NT2/D1 (cell line): ENCODE data around the gene RNF138.
"Not testable (repeated sequence)": the region's sequence is repeated elsewhere in the genome, so short reads cannot be mapped to it uniquely, and the experiment has no call there.

ENCODE experiments used
- DNase-seq: peaks from one replicate; pipeline ENCODE4 v3.0.0-alpha.2; 2011; ENCODE audit warnings: low read depth, low spot score
- H3K27me3 ChIP-seq: 2 replicates; pipeline ENCODE4 v1.6.0; 2011; ENCODE audit warnings: mild to moderate bottlenecking; ENCODE audit not compliant: insufficient read length, insufficient read depth
- H3K36me3 ChIP-seq: 2 replicates; pipeline ENCODE4 v1.6.1; 2011; ENCODE audit warnings: mild to moderate bottlenecking, low read length, mixed read lengths; ENCODE audit not compliant: insufficient read depth, insufficient read length
- H3K4me1 ChIP-seq: 2 replicates; pipeline ENCODE4 v1.5.1; 2011; ENCODE audit not compliant: insufficient read depth, insufficient read length
- H3K4me3 ChIP-seq: 2 replicates; pipeline ENCODE4 v1.5.1; 2011; ENCODE audit warnings: low read depth; ENCODE audit not compliant: insufficient read length
- H3K9ac ChIP-seq: 2 replicates; pipeline ENCODE4 v1.6.0; 2011; ENCODE audit warnings: low read depth; ENCODE audit not compliant: insufficient read length
- H3K9me3 ChIP-seq: 2 replicates; pipeline ENCODE4 v1.5.1; 2011; ENCODE audit warnings: mild to moderate bottlenecking, low read length; ENCODE audit not compliant: insufficient read depth
- SUZ12 ChIP-seq: IDR thresholded peaks from 2 replicates; pipeline ENCODE4 v1.6.1; 2011; ENCODE audit not compliant: insufficient read length, insufficient read depth; ENCODE audit errors: extremely low read depth
- YY1 ChIP-seq: IDR thresholded peaks from 2 replicates; pipeline ENCODE4 v1.6.1; 2011; ENCODE audit not compliant: insufficient read length, insufficient read depth
- ZNF274 ChIP-seq: IDR thresholded peaks from 2 replicates; pipeline ENCODE4 v1.6.1; 2011; ENCODE audit warnings: mild to moderate bottlenecking, low read depth, low read length

Gene RNF138

DNA sequence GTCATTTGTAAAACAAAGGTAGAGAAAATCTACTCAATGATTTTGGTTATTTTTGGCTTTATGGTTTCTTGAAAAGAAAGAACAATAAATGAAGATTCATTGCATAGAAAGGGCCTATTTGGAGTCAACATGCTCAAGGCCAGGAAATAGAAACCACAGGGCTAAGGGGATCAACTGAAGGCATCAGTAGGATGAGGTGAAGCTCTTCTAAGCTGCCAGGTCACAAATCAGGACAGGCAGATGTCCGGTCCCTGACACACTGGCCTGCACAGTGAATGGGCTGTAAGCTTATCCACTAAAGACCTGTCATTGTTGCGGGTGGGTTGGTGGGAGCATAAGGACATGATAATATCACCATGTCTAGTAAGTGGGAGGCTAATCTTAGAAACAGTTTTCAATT, 31.6 kb upstream of the RNF138 start:
- H3K36me3 ChIP-seq, result no peaks in the 10 kb centered on the region
- DNase-seq, result no peak
- TF ChIP-seq ZNF274 (no peak), SUZ12 (no peak), YY1 (no peak)
- no peaks in the 10 kb centered on the region for H3K27me3 ChIP-seq
- H3K4me3 ChIP-seq, result no peak overlapping the region
- H3K4me1 ChIP-seq, result no peaks in the 10 kb centered on the region
- no peak overlapping the region for H3K9ac ChIP-seq
- no peaks in the 10 kb centered on the region for H3K9me3 ChIP-seq

DNA sequence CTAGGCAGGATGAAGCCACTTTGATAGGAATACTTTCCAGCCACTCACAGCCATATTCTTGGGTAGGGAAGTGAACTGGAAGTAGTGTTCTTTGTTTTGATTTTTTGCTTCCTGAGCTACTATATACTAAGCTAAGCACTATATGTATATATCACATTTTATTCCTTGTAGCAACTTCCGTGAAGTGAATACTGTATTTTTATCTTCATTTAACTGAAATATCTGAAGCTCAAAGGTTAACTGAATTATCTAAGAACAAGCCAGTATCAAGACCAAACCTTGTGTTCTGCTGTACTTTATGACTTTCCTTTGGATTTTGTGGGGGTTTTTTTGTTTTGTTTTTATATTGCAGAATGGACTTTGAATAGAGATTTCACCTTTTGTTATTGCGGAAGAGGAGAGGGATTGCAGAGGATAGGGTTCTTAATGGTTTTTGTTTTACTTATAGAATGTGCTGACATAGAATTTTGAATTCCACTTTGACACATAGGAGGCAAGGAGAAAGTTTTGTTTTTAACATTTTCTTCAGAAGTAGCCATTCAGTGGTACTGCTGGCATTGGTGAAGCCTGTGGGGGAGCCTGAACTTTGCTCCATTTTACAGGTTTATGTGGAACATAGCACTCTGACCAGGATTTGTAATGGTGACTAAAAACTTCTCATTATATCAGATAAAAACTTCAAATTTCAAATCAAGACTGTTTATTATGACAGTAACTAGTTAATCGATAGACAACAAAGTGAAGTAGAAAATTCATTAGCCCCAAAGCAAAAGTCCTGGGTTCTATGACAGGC, 24.1 kb upstream of the RNF138 start:
- no peak overlapping the region for H3K4me3 ChIP-seq
- no peak for TF ChIP-seq ZNF274
- no peak for TF ChIP-seq SUZ12
- TF ChIP-seq YY1, result no peak
- no peak overlapping the region for H3K9ac ChIP-seq
- H3K9me3 ChIP-seq, result no peaks in the 10 kb centered on the region
- H3K4me1 ChIP-seq, result no peaks in the 10 kb centered on the region
- H3K36me3 ChIP-seq, result no peaks in the 10 kb centered on the region
- DNase-seq, result no peak
- H3K27me3 ChIP-seq, result no peaks in the 10 kb centered on the region

DNA sequence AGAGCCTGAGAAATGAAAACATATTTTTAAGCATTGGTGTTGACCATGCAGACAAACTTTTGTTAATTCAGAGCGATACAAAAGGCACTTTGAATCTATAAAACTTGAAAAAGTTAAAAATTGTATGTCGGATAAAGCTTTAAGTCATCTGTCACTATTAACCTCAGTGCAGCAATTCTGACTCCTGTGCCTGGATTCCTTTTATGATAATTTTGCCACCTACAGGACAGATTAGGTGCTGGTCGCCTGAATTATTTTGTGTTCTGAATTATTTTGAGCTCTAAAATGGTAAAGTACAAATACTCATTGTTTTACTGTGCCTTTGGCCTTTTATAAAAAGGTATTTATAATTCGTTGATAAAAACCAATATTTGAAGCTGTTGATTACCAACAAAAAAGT, 19.4 kb upstream of the RNF138 start:
- H3K9me3 ChIP-seq, result no peaks in the 10 kb centered on the region
- no peak overlapping the region for H3K4me3 ChIP-seq
- TF ChIP-seq YY1, result no peak
- TF ChIP-seq SUZ12, result no peak
- no peak for TF ChIP-seq ZNF274
- H3K27me3 ChIP-seq, result no peaks in the 10 kb centered on the region
- H3K9ac ChIP-seq, result no peak overlapping the region
- no peaks in the 10 kb centered on the region for H3K4me1 ChIP-seq
- DNase-seq, result no peak
- no peaks in the 10 kb centered on the region for H3K36me3 ChIP-seq

DNA sequence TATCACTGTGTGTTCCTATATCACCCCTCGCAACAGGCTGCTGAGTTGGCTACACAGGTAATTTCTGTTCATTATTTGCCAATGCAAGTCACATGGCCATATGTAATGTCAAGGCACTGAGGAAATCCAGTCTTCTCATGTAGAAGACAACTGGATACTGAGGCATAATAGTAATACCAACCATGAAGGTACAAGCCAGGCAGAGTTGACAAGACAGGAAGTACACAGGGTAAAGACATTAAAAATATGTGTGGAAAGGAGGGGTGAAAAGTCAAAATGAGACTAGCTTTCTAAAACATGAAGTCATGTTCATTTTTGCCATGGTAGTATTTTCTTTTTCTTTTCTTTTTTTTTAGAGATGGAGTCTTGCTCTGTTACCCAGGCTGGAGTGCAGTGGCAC, 17.5 kb upstream of the RNF138 start:
- DNase-seq, result no peak
- no peaks in the 10 kb centered on the region for H3K4me1 ChIP-seq
- H3K9me3 ChIP-seq, result no peaks in the 10 kb centered on the region
- no peaks in the 10 kb centered on the region for H3K36me3 ChIP-seq
- no peaks in the 10 kb centered on the region for H3K27me3 ChIP-seq
- H3K9ac ChIP-seq, result no peak overlapping the region
- no peak for TF ChIP-seq YY1
- no peak for TF ChIP-seq SUZ12
- TF ChIP-seq ZNF274, result no peak
- H3K4me3 ChIP-seq, result no peak overlapping the region

DNA sequence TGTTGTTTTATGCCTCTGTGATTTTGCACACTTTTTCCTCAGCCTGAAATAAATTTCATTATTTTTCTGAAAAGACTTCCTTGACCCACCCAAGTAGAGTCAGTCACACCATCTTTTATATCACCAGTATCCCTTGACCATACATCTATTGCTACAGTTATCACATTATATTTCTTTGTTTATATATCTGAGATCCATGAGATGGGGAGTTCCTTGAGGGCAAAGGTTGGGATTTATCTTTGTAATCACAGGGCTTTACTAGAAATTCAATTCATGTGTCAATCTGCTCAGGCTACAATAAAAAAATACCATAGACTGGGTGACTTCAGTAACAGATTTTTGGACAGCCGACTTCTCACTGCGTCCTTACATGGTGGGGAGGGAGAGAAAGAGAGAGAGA, 12.8 kb upstream of the RNF138 start:
- Histone ChIP-seq H3K9me3 (no peaks in the 10 kb centered on the region), H3K27me3 (no peaks in the 10 kb centered on the region), H3K36me3 (no peaks in the 10 kb centered on the region), H3K4me3 (no peak overlapping the region), H3K4me1 (no peaks in the 10 kb centered on the region), H3K9ac (no peak overlapping the region)
- no peak for DNase-seq
- no peak for TF ChIP-seq YY1
- TF ChIP-seq ZNF274, result no peak
- no peak for TF ChIP-seq SUZ12

DNA sequence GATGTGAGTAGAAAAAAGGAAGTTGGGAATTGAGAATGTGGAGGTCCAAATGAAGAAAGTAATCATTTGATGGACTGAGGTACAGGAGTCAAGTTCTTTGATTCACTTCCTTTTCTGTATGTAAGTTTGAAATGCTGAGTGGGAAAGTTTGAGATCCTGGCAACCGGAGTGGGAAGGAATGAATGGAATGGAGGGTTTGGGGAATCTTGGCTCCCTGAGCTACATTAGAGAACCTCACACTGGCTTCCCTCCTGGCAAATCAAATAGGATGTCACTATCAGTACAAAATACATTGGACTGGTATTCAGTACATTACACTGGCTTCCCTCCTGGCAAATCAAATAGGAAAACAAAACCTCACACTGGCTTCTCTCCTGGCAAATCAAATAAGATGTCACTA, 9.8 kb upstream of the RNF138 start:
- DNase-seq, result no peak
- H3K4me3 ChIP-seq, result no peak overlapping the region
- H3K9ac ChIP-seq, result no peak overlapping the region
- no peak for TF ChIP-seq YY1
- no peak for TF ChIP-seq SUZ12
- TF ChIP-seq ZNF274, result no peak
- H3K36me3 ChIP-seq, result no peaks in the 10 kb centered on the region
- H3K4me1 ChIP-seq, result no peaks in the 10 kb centered on the region
- H3K27me3 ChIP-seq, result no peaks in the 10 kb centered on the region
- no peaks in the 10 kb centered on the region for H3K9me3 ChIP-seq

DNA sequence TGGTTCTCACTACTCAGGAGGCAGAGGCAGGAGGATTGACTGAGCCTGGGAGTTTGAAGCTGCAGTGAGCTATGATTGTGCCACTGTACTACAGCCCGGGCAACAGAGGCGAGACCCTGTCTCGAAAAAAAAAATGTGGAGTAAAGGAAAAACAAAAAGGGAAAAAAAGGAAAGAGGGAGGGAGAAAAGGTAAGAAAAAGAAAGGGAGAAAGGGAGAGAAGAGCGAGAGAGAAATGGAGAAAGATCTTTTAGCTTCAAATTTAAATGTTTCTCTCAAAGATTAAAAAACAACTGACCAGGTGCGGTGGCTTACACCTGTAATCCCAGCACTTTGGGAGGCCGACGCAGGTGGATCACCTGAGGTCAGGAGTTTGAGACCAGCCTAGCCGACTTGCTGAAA, 7.9 kb upstream of the RNF138 start:
- no peak for DNase-seq
- Histone ChIP-seq H3K9me3 (no peaks in the 10 kb centered on the region), H3K4me1 (no peaks in the 10 kb centered on the region), H3K4me3 (no peak overlapping the region), H3K27me3 (no peaks in the 10 kb centered on the region), H3K36me3 (no peaks in the 10 kb centered on the region), H3K9ac (no peak overlapping the region)
- TF ChIP-seq SUZ12 (no peak), ZNF274 (no peak), YY1 (no peak)

DNA sequence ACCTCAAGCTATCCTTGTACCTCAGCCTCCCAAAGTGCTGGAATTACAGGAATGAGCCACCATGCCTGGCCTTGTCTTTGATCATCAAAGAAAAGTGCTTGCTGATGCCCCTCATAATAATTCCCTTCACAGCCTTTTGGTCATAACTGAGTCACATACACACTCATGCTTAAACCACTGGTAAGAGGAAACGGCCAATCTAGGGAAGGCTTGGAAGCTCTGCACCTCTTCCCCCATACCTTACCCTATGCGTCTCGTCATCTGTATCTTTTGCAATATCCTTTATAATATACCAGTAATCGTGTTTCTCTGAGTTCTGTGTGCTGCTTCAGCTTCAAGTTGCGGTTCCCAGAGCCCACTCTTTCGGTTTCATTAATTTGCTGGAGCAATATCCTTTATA, 4.8 kb upstream of the RNF138 start:
- Histone ChIP-seq H3K27me3 (no peaks in the 10 kb centered on the region), H3K9ac (no peak overlapping the region), H3K4me1 (no peaks in the 10 kb centered on the region), H3K9me3 (no peaks in the 10 kb centered on the region), H3K36me3 (no peaks in the 10 kb centered on the region), H3K4me3 (no peak overlapping the region)
- no peak for DNase-seq
- TF ChIP-seq SUZ12 (no peak), ZNF274 (no peak), YY1 (no peak)

DNA sequence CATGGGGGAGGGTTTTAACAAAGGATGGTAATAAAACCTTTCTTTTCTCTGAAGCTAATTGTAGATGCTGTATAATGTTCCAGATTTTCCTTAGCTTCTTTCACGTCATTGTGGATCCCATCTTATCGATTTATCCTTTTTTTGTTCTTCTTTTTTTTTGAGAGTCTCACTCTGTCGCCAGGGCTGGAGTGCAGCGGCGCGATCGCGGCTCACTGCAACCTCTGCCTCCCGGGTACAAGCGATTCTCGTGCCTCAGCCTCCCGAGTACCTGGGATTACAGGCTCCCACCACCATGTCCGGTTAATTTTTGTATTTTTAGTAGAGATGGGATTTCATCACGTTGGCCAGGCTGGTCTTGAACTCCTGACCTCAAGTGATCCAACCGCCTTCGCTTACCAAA, 843 bp upstream of the RNF138 start:
- DNase-seq, result not testable (repeated sequence)

More for the DNA sequence above, 843 bp upstream of the RNF138 start:
- not testable (repeated sequence) for H3K9me3 ChIP-seq, H3K9ac ChIP-seq, H3K27me3 ChIP-seq, H3K4me3 ChIP-seq, H3K4me1 ChIP-seq
- H3K36me3 ChIP-seq, result peaks cover 15% of the 10 kb centered on the region
